ENCODE data around the gene TEF. TPM values are rescaled to one million over a fixed set of nuclear protein-coding genes. Genes with fewer than 3 reads are reported as not detected.

Gene TEF
- total RNA-seq, 4 donors from 2014 or later = 8.5 to 73.7 (median 15.1) TPM

GRCh38 chr22:41341990-41342389 lies 39.8 kb upstream of the TEF start:
- H3K27ac ChIP-seq = no peak overlapping the region
- no peaks in the 10 kb centered on the region for H3K9me3 ChIP-seq
- no peaks in the 10 kb centered on the region for H3K27me3 ChIP-seq
- H3K4me1 ChIP-seq = no peaks in the 10 kb centered on the region
- H3K36me3 ChIP-seq = no peaks in the 10 kb centered on the region
- no peak overlapping the region for H3K4me3 ChIP-seq
- intact Hi-C loops (cut with DNase I; ENCODE audit: low total_unique reads) = no loop called here
- no peak for TF ChIP-seq POLR2A (IDR thresholded peaks at IDR 0.05)
- TF ChIP-seq CTCF (IDR thresholded peaks at IDR 0.05) = no peak
- no peak for DNase-seq

- no peaks in the 10 kb centered on the region for H3K4me1 ChIP-seq
- H3K27ac ChIP-seq = no peak overlapping the region
- no peak for DNase-seq
- no peak for TF ChIP-seq CTCF (IDR thresholded peaks at IDR 0.05)
- no peak for TF ChIP-seq POLR2A (IDR thresholded peaks at IDR 0.05)
- H3K27me3 ChIP-seq = no peaks in the 10 kb centered on the region
- intact Hi-C loops (cut with DNase I; ENCODE audit: low total_unique reads) = no loop called here
- H3K36me3 ChIP-seq = no peaks in the 10 kb centered on the region
- H3K4me3 ChIP-seq = no peak overlapping the region
- H3K9me3 ChIP-seq = no peaks in the 10 kb centered on the region
These were observed 38.4 kb upstream of the TEF start for GRCh38 chr22:41343300-41343699.

GRCh38 chr22:41343717-41344116 lies 38.0 kb upstream of the TEF start:
- Histone ChIP-seq H3K27ac (no peak overlapping the region), H3K4me1 (no peaks in the 10 kb centered on the region), H3K27me3 (no peaks in the 10 kb centered on the region), H3K9me3 (no peaks in the 10 kb centered on the region), H3K4me3 (no peak overlapping the region), H3K36me3 (no peaks in the 10 kb centered on the region)
- intact Hi-C loops (cut with DNase I; ENCODE audit: low total_unique reads) = no loop called here
- TF ChIP-seq CTCF (IDR thresholded peaks at IDR 0.05) (no peak), POLR2A (IDR thresholded peaks at IDR 0.05) (no peak)
- DNase-seq = no peak

GRCh38 chr22:41344189-41344788 lies 37.5 kb upstream of the TEF start:
- TF ChIP-seq CTCF (IDR thresholded peaks at IDR 0.05) (no peak), POLR2A (IDR thresholded peaks at IDR 0.05) (no peak)
- H3K9me3 ChIP-seq = no peaks in the 10 kb centered on the region
- H3K4me1 ChIP-seq = no peaks in the 10 kb centered on the region
- DNase-seq = no peak
- no peak overlapping the region for H3K27ac ChIP-seq
- H3K4me3 ChIP-seq = no peak overlapping the region
- no peaks in the 10 kb centered on the region for H3K36me3 ChIP-seq
- intact Hi-C loops (cut with DNase I; ENCODE audit: low total_unique reads) = no loop called here
- H3K27me3 ChIP-seq = no peaks in the 10 kb centered on the region

GRCh38 chr22:41345807-41346335 lies 35.9 kb upstream of the TEF start:
- H3K4me1 ChIP-seq = no peaks in the 10 kb centered on the region
- H3K9me3 ChIP-seq = no peaks in the 10 kb centered on the region
- no peak for TF ChIP-seq POLR2A (IDR thresholded peaks at IDR 0.05)
- TF ChIP-seq CTCF (IDR thresholded peaks at IDR 0.05) = no peak
- H3K27me3 ChIP-seq = no peaks in the 10 kb centered on the region
- intact Hi-C loops (cut with DNase I; ENCODE audit: low total_unique reads) = no loop called here
- no peak for DNase-seq
- no peak overlapping the region for H3K4me3 ChIP-seq
- H3K36me3 ChIP-seq = no peaks in the 10 kb centered on the region
- H3K27ac ChIP-seq = no peak overlapping the region

Data from uterus (tissue), 4 donors.